HG03097 (cell line): ENCODE results near the gene GEMIN7.

Source experiments
- ATAC-seq: cut with Tn5 transposase; IDR thresholded peaks from one replicate; pipeline ENCODE4 v1.9.1; 2021; ENCODE audit not compliant: unreplicated experiment, low FRiP score

The GEMIN7 gene

DNA sequence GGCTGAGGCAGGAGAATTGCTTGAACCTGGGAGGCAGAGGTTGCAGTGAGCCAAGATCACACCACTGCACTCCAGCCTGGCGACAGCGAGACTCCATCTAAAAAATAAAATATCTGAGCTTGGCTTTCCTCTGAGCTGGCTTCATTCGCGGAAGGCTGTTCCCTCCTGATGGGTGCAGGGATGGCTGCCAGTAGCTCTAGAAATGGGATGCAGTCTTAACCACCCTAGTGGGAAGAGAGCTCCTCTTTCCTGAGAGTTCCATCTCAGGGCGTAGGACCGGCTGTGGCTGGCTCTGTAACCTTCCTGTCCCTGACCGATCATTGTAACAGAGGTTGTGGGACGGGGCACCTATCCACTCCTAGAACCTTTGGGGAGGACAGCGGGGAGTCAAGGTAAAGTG lies 46.3 kb downstream of the GEMIN7 start:
- ATAC-seq = no peak

DNA sequence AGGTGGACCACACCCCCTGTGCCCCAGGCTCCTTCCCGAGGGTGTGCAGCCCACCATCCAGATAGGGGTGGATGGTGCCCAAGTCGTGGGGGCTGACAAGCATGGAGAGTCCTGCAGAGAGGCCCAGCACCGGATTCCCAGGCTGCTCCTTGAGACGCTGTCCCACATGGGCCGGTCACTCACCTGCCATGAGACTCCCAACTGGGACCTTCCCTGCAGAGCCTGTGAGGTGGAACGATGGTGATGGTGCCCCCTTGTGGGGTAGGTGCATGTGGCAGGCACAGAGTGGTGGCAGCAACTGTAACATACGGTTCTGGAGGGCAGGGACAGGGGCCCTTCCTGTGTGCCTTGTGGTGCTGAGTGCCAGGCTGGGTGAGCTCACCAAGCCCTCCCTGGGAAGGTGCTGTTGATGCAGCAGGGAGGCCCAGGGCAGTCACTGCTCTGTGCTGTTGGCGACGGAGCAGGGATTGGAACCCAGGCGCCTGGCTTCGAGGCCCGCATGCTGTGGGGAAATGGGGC lies 47.0 kb downstream of the GEMIN7 start:
- peak; percentile 46 for ATAC-seq

DNA sequence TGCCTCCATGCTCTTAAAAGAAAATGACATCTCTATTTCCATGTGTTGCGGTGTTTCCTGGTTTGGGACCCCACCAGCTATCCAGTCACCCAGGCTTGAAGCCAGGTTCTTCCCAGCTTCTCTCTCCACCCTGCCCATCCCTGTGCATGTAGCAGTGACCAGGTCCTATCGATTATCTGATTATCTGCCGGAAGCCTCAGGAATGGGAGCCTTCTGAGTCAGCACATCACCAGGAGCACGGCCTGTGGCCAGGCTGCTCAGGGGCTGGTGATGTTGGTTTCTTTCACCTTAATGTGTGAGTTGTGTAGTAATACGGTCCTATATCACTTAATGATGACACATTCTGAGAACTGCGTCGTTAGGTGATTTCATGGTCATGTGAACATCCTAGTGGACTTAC lies 47.6 kb downstream of the GEMIN7 start:
- no peak for ATAC-seq

DNA sequence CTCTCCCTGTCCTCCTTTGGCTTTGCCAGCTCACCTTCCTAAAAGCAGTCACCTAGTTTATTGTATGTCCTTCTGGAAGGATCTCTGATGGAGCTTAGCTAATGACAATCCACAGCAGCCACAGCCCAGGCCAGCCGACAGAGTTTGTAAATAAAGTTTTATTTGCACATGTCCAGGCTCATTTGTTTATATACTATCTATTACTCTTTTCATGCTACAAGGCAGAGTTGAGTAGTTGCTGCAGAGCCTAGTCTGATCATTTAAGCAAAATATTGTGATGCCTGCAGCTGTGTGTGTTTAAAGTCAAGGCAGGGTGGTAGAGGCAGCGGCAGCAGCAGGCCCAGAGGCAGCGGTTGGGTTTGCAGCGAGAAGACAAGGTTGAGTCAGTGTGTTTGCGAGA lies 49.1 kb downstream of the GEMIN7 start:
- ATAC-seq = no peak

DNA sequence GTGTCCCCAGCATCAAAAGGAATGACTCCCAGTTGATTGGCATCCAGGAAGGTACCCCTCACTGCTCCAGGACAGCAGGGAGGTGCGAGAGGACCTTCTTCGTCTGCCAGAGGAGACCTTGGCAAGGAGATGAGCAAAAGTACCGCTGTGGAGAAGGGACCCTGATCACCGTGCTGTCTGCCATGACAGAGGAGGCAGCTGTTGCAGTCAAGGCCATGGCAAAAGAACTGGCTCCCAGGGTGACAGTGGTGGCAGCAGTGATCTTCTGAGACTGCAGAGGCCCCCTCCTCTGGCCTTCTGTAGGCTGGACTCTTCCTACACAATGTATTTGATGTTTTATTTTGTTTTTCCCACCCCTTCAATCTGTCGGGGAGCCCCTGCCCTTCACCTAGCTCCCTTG lies 49.7 kb downstream of the GEMIN7 start:
- no peak for ATAC-seq

DNA sequence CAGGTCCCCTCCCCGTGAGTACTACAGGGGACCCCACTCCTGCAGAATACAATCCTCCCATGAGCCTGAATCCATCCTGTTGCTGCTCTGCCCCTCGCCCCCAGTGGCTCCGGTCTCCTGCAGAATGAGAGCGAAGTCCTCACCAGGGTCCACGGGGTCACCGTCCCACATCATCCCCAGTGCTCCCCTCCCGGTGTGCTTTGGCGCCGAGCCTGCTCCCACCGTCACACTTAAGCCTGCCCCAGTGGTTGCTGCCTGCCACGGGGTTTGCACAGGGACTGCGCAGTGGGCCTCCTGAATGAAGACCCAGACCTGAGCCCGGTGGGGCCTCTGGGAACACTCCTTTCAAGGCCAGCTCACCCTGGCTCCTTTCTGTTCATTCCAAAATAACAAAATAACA lies 51.2 kb downstream of the GEMIN7 start:
- no peak for ATAC-seq

DNA sequence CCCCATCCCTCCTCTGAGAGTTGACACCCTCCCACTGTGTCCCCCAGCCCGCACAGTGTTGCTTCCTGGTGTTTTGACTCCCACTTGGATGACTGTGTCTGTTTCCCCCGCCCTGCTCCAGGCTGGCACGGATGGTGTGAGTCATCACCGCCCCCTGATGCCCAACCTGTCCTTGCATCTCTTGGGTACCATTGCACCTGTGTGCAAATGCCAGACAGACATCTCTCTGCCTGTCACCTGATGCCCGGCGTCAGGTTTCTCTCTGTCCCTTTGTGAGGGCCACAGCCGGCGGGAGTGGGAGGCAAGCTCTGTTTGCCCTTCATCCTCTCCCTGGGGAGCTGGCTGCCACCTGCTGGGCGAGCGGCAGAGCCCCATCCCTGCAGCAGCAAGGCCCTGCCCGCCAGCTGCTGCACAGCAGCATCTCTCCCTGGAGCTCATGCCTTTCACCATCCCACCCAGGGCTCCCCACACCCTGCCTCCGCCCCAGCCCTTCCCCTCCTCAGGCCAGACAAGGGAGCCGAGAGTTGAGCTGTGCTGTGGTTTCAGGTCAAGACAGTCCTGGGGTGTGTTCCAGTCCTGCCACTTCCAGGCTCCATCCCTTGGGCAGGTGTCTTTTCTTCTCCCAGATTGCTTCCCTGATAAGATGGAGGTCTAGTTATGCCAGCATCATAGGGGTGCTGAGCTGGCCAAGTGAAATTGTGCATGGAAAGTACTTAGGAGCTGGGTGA lies 52.0 kb downstream of the GEMIN7 start:
- no peak for ATAC-seq

DNA sequence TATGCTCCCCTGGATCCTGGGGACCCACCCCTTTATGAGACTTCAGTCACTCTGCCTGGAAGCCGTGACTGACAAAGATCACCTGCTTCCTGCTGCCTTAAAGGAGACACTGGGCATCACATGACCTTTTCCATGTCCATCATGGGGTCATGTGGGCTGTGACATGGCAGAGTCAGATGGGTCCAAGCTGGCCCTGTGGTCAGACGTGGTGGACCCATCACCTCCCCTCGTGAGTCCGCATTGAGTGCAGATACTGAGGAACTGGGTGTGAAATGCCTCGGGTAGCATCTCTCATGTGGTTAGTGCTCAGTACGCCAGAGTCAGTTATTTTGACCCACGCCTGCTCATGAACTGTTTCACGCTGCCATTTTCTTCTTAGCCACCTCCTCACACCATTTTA lies 54.6 kb downstream of the GEMIN7 start:
- no peak for ATAC-seq

DNA sequence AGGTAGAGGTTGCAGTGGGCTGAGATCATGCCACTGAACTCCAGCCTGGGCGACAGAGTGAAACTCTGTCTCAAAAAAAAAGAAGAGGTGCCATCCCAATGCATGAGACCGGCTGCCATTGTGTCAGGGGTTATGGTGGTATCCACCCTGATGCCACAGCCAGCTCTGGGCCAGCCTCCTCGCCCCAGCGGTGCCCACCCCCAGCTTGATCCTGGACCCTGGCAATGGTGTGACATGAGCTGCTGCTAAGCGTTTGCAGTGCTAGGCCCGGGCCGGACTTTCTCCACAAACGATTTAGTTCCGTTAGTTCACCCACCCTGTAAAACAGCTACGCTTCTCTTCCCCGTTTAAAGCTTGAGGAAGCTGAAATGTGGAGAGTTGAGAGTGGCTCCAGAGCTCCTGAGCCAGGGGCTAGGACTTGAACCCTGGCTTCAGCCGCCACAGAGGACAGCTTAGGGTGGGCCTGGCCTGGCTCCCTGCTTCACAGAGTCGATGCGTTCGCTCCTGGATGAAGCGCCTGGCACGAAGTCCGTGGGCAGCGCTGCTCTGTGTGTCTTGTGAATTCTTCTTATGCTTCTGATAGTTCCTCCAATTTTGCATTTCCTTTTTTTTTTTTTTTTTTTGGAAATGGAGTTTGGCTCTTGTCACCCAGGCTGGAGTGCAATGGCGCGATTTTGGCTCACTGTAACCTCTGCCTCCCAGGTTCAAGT lies 56.3 kb downstream of the GEMIN7 start:
- ATAC-seq = no peak

DNA sequence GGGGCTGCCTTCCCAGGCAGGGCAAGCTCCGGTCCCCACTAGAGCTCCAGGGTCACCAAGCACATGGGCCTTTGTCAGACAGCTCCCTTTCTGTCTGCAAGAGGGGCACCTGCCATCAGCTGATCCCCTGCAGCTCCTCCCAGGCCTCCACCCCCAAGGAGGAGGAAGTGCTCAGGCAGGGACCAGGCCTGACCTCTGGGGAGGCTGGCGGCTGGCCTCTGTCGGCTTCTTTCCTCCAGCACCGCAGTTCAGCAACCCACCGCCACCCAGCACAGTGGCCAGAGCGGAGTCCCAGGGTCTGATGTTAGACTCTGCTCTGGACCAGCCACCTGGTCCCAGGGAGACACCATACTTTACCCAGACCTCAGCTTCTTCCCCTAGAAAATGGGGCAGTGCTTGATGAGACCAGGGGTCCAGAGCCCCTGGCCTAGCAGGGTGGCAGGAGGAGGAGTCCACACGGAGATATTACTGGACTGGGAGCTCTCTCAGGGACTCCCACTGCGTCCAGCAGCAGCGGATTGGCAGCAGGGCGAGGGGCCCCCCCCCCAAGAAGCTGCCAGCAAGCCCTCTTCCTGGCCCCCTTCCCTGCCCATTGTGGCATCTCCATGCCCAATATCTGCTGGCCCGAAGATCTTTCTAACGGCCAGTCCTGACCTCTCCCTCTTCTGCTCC lies 57.6 kb downstream of the GEMIN7 start:
- no peak for ATAC-seq

DNA sequence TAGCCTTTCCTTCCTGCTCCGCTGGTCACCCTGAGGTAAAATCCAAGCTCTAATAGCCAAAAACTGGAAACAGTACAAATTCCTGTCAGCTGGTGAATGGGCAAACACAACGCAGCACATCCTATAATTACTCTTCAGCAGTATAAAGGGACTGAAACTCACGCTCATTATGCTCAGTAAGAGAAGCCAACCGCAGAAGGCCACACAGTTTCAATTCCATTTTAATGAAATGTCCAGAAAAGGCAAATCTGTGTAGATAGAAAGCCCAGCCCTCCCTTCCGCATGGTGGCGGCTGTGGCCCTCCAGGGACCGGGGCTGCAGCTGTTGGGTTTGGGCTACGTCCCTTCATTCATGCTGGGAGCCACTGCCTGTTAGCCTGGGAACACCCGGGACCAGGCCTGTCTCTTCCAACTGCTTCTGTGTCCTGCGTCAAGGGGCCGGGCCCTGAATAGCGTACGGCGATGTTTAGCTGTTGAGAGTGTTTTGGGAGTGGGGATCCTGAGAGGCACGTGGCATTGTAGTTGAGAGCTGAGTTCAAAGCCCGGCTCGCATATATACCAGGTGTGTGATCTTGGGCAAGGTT lies 58.2 kb downstream of the GEMIN7 start:
- ATAC-seq = no peak

DNA sequence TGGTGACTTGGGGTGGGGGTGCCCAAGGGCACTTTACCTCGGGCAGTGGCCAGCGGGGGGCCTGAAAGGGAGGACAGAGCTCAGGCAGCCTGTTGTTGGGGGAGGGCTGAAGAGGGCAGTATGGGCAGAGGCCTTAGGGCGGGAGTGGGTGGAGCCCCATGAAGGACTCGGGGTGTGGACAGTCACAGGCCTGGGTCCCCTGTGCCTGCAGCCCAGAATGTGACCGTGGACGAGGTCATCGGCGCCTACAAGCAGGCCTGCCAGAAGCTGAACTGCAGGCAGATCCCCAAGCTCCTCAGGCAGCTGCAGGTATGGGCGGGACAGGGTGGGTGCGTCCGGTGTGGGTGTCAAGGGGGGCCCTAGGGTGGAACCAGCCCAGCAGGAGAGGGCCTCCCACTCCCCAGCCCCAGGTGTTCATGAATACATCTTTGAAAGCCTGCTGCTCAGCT lies 59.3 kb downstream of the GEMIN7 start:
- ATAC-seq = no peak

DNA sequence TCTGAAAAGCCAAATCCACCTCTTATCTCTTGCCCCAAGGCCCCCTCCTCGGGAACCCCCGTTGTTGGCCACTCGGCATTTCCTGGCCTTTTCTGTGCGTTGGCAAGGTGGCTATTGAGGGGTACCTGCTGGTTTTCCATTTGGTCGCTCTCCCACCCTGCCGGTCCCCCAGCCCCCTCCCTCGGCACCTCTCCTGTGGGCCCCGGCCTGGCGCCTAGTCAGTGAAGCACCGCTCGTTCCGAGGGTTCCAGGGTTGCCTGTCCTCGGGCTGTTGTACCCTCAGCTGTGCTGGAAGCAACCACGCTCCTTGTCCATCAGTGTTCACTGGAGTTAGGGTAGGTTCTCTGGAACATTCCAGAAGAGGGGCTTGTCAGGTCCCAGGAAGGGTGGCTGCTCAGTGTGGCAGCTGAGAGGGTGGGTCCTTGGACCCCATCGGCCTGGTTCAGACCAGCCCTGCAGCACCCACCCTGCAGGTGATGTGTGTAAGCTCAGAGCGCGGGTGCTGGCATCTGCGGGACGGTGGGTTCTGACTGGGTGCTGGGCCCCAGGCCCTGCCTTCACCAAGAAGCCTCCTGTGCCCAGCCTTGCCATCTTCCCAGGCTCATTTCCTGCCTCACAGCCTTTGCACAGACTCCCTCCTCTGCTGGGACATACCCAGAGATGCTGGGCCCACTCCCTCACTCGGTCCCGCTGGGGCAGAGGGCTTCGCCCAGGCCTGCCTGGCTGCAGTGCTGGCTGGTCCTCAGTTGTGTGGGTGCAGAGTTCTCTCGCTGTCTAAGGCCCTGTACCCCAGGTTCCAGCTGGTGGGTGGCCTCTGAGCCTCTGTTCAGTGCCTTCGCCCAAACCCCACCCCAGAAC lies 60.5 kb downstream of the GEMIN7 start:
- no peak for ATAC-seq

DNA sequence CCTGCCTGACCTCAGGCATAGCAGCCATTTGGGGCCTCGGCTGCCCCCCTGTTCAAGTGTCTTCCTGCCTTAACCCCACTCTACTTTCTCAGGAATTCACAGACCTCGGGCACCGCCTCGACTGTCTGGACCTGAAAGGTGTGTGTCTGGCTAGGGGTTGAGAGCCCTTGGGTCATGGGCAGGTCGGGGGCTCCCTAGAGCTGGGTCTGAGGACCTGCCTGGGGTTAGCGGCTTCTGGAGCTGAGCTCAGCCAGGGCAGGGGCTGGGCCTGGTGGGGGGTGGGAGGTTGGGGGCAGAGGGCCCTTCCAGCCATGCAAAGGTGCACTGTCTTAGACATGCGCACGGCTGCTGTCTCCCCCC lies 61.1 kb downstream of the GEMIN7 start:
- ATAC-seq = no peak

DNA sequence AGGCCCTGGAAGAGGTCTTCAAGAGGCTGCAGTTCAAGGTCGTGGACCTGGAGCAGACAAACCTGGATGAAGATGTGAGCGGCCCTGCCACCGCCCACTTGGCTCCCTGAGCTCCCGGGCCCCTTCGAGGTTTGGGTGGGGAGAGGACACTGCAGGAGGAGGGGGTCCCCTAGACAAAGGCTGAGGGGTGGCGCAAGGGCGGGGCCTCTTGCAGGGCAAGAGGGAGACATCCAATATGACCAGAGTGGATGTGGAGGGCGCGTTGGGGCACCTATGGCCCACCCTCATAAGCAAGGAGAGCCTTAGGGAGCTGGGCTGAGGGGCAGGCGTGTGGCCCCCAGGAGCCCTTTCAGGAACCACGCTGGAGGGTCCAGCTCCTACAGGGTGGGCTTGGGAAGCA lies 61.5 kb downstream of the GEMIN7 start:
- ATAC-seq = no peak
